Measurements from ENCODE around the gene TCFL5. TPM values are rescaled to one million over a fixed set of nuclear protein-coding genes. Genes with fewer than 3 reads are reported as not detected.

TCFL5 gene
- total RNA-seq, 1 experiment from 2014 or later, result 29.3 TPM

DNA sequence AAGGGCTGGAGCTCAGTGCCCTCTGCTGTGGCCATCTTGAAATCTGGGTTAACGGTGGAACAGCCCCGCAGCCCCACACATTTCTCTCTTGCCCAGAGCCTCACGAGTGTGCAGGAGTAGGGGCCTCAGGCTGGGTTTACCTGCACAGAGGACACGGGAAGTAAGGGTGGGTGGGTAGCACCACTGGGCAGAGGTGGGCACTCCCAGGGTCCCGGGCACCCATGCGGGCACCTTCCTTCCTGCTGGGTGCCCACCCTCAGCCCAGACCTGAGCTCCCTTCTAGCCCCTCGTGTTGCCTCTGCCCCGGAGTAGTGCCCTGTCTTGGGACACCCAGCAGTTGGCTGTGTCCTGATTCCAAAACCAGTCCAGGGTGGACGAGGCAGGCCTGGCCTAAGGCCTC, 33.6 kb downstream of the TCFL5 start:
- Histone ChIP-seq H3K9me2 (ENCODE audit: insufficient read depth) (no peaks in the 10 kb centered on the region), H3F3A (ENCODE audit: insufficient read depth, low read depth) (peaks cover 21% of the 10 kb centered on the region; the same call in 1 of the 2 replicates), H3K4me3 (no peak overlapping the region), H3K36me3 (ENCODE audit: low read depth) (no peaks in the 10 kb centered on the region), H3K4me2 (no peak overlapping the region), H3K27me3 (ENCODE audit: insufficient read depth, low read depth) (no peaks in the 10 kb centered on the region), H3K27ac (no peak overlapping the region), H2AFZ (no peak overlapping the region), H3K4me1 (replicated peaks; ENCODE audit: insufficient read depth) (peaks cover 31% of the 10 kb centered on the region), H4K20me1 (ENCODE audit: insufficient read depth) (no peaks in the 10 kb centered on the region), H3K9me3 (ENCODE audit: insufficient read depth, low read depth) (no peaks in the 10 kb centered on the region), H3K79me2 (ENCODE audit: low read depth) (no peaks in the 10 kb centered on the region)
- DNase-seq, result no peak
- intact Hi-C loops (cut with micrococcal nuclease; ENCODE audit: unreplicated experiment), result no loop called here
- TF ChIP-seq, protein P1, sequence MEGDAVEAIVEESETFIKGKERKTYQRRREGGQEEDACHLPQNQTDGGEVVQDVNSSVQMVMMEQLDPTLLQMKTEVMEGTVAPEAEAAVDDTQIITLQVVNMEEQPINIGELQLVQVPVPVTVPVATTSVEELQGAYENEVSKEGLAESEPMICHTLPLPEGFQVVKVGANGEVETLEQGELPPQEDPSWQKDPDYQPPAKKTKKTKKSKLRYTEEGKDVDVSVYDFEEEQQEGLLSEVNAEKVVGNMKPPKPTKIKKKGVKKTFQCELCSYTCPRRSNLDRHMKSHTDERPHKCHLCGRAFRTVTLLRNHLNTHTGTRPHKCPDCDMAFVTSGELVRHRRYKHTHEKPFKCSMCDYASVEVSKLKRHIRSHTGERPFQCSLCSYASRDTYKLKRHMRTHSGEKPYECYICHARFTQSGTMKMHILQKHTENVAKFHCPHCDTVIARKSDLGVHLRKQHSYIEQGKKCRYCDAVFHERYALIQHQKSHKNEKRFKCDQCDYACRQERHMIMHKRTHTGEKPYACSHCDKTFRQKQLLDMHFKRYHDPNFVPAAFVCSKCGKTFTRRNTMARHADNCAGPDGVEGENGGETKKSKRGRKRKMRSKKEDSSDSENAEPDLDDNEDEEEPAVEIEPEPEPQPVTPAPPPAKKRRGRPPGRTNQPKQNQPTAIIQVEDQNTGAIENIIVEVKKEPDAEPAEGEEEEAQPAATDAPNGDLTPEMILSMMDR (conservative IDR thresholded peaks at IDR 0.05), result no peak
- no peak for TF ChIP-seq EZH2 (IDR thresholded peaks at IDR 0.05; ENCODE audit: low read depth)
- BruUV-seq (replicated peaks), result no TSS peak
- ChIA-PET POLR2A (ENCODE audit: unreplicated experiment) (no interaction called here), CTCF (no interaction called here)

DNA sequence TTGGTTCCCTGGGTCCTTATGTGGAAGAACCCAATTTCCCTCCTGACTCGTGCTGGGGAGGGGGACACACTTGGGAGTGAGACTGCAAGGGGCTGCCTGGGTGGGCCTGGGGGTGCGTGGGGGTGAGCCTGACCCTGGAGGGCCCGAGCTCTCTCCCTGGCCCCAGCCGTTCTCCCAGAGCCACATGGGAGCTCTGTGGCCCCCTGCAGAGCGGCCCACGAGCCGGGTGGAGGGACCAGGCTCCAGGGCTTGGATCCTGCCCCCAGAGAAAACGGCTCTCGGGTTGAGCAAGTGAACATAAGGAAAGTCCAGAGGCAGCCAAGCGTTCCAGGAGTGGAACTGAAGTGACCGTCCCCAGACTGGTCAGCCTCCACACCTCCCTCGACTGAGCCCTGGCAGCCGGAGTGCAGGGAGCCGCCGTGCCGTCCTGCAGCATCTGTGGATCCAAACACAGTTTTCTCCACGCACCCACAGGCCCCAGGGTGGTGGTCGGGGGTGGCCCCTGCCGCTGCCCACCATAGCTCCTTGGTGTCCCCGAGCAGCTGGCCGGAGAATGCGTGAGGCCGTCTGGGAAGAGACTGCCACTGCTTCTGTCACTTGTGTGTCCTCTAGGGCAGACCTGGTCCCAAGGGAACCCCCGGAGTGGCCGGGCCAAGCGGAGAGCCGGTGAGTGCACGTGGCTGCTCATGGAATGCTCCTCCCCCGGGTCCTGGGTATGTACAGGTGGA, 34.1 kb downstream of the TCFL5 start:
- TF ChIP-seq, protein P1 (conservative IDR thresholded peaks at IDR 0.05), result no peak
- no peak for TF ChIP-seq EZH2 (IDR thresholded peaks at IDR 0.05; ENCODE audit: low read depth)
- H3K4me2 ChIP-seq, result no peak overlapping the region
- H3K27me3 ChIP-seq (ENCODE audit: insufficient read depth, low read depth), result no peaks in the 10 kb centered on the region
- H3K36me3 ChIP-seq (ENCODE audit: low read depth), result no peaks in the 10 kb centered on the region
- no peaks in the 10 kb centered on the region for H4K20me1 ChIP-seq (ENCODE audit: insufficient read depth)
- no TSS peak for BruUV-seq (replicated peaks)
- no peaks in the 10 kb centered on the region for H3K79me2 ChIP-seq (ENCODE audit: low read depth)
- H3K27ac ChIP-seq, result no peak overlapping the region
- ChIA-PET POLR2A (ENCODE audit: unreplicated experiment) (no interaction called here), CTCF (no interaction called here)
- no peak overlapping the region for H3K4me3 ChIP-seq
- no peaks in the 10 kb centered on the region for H3K9me2 ChIP-seq (ENCODE audit: insufficient read depth)
- no peaks in the 10 kb centered on the region for H3K9me3 ChIP-seq (ENCODE audit: insufficient read depth, low read depth)
- no peak overlapping the region for H2AFZ ChIP-seq
- H3F3A ChIP-seq (ENCODE audit: insufficient read depth, low read depth), result peaks cover 23% of the 10 kb centered on the region; the same call in 1 of the 2 replicates
- no peak for DNase-seq
- H3K4me1 ChIP-seq (replicated peaks; ENCODE audit: insufficient read depth), result peaks cover 27% of the 10 kb centered on the region
- intact Hi-C loops (cut with micrococcal nuclease; ENCODE audit: unreplicated experiment), result no loop called here

DNA sequence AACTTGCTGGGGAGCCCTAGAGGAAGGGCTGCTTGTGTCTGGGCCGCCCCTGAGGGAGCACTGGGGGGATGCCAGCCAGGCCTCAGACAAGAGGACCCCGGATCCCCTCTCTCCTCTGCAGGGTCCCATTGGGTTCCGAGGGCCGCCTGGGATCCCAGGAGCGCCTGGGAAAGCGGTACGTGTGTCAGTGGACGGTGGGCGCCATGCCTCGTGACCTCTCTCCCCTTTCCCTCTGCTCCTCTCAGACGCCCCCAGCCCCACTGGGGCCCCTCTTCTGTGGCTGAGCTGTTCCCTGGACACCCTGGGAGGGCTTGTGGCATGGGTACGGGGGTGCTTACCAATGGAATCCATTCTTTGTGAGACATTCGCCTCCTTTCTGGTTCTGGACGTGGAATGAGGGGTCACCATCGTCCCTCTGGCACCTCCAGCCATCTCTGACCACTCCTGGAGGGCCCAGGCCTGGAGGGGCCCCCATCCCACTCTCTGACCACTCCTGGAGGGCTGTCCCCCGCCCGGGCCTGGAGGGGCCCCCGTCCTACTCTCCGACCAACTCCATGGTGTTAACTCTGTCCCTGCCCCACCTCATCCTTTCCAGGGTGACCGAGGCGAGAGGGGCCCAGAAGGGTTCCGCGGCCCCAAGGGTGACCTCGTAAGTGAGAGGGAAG, 34.8 kb downstream of the TCFL5 start:
- no TSS peak for BruUV-seq (replicated peaks)

More for the DNA sequence above, 34.8 kb downstream of the TCFL5 start:
- H3K79me2 ChIP-seq (ENCODE audit: low read depth), result no peaks in the 10 kb centered on the region
- H3F3A ChIP-seq (ENCODE audit: insufficient read depth, low read depth), result peaks cover 17% of the 10 kb centered on the region; the same call in 1 of the 2 replicates
- H3K27ac ChIP-seq, result no peak overlapping the region
- POLR2A ChIA-PET (ENCODE audit: unreplicated experiment), result no interaction called here
- H3K4me1 ChIP-seq (replicated peaks; ENCODE audit: insufficient read depth), result peaks cover 21% of the 10 kb centered on the region
- no peak overlapping the region for H2AFZ ChIP-seq
- CTCF ChIA-PET, result no interaction called here
- no peak for DNase-seq
- intact Hi-C loops (cut with micrococcal nuclease; ENCODE audit: unreplicated experiment), result no loop called here
- H3K4me3 ChIP-seq, result no peak overlapping the region
- H3K9me2 ChIP-seq (ENCODE audit: insufficient read depth), result no peaks in the 10 kb centered on the region
- no peaks in the 10 kb centered on the region for H3K9me3 ChIP-seq (ENCODE audit: insufficient read depth, low read depth)
- H3K4me2 ChIP-seq, result no peak overlapping the region
- TF ChIP-seq EZH2 (IDR thresholded peaks at IDR 0.05; ENCODE audit: low read depth), result no peak
- TF ChIP-seq, protein P1 (conservative IDR thresholded peaks at IDR 0.05), result no peak
- no peaks in the 10 kb centered on the region for H3K36me3 ChIP-seq (ENCODE audit: low read depth)
- no peaks in the 10 kb centered on the region for H4K20me1 ChIP-seq (ENCODE audit: insufficient read depth)
- H3K27me3 ChIP-seq (ENCODE audit: insufficient read depth, low read depth), result no peaks in the 10 kb centered on the region
